Activated CD4-positive, CD25-positive, alpha-beta regulatory T cell treated with anti-CD3 and anti-CD28 coated beads, Interleukin-2, amount 50 U/mL, for 72 hours (primary cell): ENCODE results near the gene WDR45B.

Experiments
- DNase-seq: peaks from one replicate; pipeline ENCODE4 v3.0.0; 2021

The WDR45B gene

DNA sequence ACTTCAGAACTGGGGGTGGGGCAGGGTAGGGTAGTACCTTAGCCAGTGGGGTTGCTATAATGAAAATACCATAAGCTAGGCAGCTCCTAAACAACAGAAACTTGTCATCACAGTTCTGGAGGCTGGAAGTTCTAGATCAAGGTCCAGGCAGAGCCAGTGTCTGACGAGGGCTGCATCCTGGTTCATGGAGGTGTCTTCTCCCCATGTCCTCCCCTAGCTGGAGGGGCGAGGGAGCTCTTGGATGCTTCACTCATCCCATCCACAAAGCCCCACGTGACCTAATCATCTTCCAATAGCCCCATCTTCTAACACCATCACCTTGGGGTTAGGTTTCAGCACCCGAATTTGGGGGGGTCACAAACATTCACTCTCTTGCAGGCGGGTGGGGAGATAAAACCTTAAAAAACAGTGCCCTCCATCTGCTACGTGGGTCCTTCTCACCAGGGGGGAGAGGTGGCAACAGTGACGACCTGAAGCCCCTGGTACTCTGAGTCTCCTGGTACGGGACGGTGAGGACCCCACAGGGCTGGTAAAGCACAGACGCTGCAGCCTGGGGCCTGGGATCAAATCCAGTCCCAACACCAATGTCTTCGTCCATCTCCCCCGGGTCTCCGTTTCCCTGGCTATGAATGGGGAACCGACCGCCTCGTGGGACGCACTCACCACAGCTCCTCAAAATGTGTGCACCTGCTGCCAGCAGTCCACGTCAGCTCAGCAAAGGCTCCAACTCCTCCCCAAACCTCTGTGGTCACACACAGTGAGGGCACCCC is 27.4 kb upstream of the WDR45B start:
- no peak for DNase-seq

DNA sequence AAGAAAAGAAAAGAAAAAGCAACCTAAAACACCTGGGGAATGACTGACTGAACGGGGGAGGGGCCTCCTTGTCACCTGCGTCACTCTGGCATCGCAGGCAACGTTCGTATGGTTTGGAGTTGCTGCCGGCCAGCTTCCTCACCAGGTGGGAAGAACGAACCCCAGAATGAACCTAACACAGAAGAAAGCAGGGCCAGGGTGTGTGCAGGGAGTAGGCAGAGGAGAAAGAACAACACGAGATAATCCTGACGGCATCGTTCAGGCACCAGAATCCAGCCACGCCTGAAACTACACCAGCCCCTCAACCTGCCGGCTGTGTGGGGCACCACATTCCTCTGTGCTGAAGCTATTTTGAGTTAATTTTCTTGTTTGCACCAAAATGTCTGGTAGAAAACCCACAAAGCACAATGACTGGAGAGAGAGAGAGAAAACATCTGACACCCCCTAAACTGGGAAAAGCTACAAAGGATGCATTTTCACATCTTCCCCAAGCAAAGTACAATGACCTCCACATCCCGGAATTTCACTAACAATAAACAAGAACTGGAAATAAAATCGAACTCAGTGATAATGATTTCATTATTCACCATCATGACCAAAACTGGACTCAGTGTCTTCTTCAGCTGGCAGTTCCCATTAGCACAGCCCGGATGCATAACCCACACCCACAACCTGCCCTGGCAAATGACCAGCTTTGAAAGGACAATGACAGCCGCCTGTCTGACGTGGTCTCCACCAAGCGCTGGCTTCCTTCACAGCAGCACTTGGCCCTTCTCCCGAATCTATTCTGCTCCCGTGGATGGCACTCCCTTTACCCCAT is 26.6 kb upstream of the WDR45B start:
- no peak for DNase-seq

GRCh38 chr17:82670661-82671450 is 22.6 kb upstream of the WDR45B start:
- DNase-seq, result no peak

DNA sequence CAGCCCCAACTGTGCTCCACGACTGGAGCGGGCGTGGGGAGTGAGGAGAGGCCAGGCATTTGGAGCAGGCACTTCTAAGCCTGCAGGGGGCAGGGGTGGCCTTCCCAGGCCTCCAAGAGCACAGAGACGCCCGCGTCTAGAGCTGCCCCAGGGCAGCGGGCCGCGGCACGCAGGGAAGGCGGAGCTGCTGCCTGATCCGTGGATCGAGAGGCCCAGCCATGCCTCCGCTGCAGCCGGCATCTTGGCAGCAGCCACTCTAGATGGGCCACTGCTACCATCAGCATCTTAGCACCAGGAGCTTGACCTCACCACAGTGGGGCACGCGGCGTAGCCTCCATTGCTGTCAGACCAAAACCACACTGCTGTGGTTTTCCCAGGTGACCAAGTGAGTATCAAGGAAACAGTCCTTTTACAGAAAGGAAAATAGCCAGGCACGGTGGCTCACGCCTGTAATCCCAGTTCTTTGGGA is 20.4 kb upstream of the WDR45B start:
- no peak for DNase-seq

DNA sequence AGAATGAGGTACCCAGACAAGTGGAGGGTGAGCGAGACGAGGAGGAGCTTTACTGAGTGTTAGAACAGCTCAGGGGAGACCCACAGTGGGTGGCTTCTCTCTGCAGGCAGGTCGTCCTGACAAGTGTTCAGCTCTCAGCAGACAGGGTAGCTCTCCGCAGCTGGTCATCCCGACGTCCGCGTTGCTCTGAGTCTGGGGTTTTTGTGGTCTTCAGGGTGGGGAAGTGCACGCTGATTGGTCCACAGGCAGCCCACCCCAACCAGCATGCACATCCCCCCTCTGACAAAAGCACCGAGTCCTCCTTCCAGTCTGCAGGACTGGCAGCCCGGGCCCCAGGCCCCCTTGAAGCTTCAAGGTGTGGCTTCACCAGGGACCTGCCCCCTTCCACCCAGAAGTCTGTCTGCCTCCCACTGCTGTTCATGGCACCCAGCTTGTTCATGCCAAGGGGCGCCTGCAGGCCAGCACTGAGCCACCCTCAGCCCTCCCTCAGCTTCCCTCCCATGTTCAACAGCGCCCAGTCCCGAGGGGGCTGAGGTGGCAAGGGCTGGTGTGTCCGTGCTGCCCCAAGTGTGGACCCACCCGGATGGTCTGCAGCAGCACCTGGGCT is 19.9 kb upstream of the WDR45B start:
- no peak for DNase-seq

DNA sequence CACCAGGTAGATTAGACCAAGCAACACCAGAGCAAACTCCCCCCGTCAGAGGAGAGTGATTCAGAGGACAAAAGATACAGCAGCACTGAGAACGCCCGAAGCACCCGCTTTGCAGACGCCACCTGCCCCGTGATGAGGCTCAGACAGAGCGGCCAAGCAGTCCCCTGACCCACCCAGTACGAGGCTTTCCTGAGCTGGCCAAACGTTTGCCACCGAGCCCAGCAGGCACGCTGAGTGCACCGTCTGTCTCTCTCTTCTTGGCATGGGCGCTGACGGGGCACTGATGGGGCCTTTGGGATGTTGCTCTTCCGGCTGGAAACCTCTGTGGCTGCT is 19.4 kb upstream of the WDR45B start:
- DNase-seq, result no peak

GRCh38 chr17:82666931-82667667 is 18.9 kb upstream of the WDR45B start:
- DNase-seq, result no peak

GRCh38 chr17:82665891-82666290 is 17.6 kb upstream of the WDR45B start:
- no peak for DNase-seq

DNA sequence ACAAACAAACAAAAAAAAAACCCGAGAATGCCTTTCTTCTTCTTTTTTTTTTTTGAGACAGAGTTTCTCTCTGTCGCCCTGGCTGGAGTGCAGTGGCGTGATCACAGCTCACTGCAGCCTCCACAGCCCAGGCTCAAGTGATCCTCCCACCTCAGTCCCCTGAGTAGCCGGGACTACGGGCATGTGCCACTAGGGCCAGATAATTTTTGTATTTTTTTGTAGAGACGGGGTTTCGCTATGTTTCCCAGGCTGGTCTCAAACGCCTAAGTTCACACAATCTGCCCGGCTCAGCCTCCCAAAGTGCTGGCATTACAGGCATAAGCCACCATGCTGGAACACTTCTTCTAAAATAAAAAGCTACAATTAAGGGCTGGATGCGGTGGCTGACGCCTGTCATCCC is 17.0 kb upstream of the WDR45B start:
- DNase-seq, result no peak

DNA sequence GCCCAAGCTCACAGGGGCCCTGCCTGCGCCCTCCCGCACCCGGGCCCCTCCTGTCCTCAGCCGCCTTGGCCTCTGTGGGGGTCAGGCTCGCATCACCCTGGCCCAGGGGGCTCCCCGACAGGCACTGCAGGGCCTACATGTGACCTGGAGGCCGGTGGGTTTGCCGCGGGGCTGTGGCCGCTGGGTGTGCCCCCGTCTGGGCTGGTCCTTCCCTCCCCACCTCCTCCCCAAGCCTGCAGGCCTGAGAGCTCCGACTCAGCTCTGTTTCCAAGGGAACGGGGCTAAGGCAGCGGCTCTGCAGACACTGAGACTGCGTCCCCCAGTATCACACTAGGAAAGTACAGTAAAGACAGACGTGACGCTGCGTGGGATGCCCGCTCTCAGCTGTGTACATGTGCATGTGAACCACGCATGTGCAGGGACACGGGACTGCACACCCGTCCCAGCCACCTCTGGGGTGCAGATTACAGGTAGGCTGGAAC is 16.5 kb upstream of the WDR45B start:
- DNase-seq, result no peak

GRCh38 chr17:82664276-82664575 is 16.0 kb upstream of the WDR45B start:
- no peak for DNase-seq

DNA sequence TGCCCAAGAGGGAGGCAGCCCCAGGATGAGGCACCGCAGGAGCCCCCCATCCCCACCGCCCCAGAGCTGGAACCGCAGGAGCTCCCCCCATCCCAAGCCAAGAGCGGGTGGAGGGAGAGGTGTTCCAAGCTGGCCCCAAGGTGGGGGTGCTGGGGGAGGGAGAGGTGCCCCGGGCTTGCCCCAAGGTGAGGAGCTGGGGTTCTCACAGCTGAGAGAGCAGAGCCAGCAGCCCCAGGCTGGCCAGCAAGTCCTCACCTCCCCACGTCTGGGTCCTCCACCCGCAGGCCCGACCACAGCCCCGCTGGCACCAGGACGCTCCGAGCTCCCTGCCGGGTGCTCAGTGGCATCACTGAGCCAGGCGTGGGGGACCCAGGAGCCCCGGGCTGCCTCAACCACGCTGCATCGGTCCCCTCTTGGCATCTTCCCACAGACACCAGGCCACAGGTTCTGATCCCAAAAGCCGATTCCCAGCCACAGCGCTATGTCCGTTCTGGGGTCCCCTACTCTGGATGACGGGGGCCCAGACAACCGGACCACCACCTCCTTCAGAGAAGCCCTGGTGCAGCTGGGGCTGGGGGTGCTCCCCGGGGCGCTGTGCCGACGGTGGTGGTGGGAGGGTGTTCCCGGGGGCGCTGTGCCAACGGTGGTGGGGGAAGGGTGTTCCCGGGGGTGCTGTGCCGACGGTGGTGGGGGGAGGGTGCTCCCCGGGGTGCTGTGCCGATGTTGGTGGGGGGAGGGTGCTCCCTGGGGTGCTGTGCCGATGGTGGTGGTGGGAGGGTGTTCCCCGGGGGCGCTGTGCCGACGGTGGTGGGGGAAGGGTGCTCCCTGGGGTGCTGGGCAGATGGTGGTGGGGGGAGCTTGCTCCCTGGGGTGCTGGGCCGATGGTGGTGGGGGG is 15.4 kb upstream of the WDR45B start:
- no peak for DNase-seq

DNA sequence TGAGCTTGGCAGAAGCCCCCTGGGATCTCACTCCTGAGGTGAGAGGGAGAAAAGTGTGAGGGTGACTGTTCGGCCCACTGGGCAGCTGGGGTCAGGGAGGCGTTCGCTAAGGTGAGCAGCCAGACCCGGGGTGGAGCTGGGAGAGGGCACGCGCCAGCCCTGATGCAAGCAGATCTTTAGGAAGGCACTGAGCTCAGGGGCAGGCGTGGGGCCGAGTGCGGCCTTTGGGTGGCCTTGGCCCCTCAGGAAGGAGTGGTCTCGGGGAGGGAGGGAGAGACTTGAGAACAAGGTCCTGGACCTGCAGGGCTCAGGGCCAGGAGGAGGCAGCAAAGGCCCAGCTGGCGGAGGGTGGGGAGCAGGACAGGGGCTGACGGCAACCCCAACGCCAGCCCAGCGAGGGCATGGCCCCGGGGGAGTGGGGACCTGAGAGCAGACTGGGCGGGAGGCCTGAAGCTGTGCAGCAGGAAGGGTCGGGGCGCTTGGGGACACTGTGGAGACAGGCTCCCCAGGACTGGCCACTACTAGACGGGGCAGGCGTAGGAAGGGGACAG is 14.5 kb upstream of the WDR45B start:
- DNase-seq, result no peak

- no peak for DNase-seq
These were observed 13.8 kb upstream of the WDR45B start for GRCh38 chr17:82661717-82662683.

GRCh38 chr17:82659886-82660285 is 11.6 kb upstream of the WDR45B start:
- DNase-seq, result no peak

- no peak for DNase-seq
These were observed 10.7 kb upstream of the WDR45B start for GRCh38 chr17:82658796-82659452.

GRCh38 chr17:82658331-82658730 is 10.1 kb upstream of the WDR45B start:
- DNase-seq, result no peak

DNA sequence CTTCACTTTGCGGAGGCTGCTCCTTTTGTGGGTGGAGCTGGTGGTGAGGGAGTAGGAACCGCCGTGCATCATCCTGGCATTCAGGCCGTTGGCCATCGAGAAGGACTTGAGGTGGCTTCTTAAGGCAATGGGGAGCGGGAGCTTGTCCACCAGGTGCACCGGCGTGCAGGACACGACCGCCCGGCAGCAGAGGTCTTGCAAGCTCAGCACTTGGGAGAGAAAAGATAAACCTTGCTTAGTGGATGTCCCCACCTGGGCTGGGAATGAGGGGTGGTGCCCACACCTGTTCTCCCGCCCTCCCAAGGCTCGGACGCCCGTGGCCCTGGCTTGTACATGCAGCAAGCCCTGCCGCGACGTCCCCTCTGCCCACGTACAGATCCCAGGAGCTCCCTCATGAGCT is 9.7 kb upstream of the WDR45B start:
- no peak for DNase-seq

DNA sequence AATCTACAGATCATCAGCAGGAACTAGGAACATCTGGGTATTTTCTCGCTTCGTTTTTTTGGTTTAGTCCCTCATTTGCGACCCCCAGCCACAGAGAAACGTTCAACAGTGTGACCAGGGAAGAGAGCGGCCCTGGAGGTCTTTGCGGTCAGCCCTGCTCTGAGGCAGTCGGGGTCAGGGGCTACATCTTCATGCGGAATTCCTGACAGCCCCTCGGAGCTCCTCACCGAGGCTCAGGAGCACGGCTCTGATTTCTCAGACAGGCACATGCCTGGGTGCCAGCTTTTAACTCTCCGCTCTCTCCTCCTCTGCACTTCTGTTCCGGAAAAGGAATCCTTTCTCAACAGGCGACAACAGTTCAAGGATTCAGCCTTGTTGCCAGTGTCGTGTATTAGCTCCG is 8.0 kb upstream of the WDR45B start:
- DNase-seq, result no peak
